Measurements from ENCODE around the gene KIF5B.

DNA sequence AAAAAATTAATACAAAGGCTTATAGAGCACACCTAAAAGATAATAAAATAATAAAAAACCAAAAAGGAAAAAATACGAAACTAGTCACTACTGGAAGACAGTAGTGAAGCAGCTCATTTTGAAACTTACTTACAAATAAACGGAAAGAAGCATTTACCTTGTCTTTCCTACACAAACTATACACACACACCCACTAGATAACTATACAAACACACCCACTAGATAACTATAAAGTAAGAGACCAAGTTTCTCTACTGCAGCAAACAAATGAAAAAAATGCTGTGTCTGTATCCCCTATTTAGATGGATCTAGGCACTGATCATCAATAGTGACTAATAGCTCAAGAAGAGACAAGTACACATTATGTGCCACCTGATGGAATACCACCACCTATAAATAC lies 49.2 kb downstream of the KIF5B start:
- TF ChIP-seq, protein P1, sequence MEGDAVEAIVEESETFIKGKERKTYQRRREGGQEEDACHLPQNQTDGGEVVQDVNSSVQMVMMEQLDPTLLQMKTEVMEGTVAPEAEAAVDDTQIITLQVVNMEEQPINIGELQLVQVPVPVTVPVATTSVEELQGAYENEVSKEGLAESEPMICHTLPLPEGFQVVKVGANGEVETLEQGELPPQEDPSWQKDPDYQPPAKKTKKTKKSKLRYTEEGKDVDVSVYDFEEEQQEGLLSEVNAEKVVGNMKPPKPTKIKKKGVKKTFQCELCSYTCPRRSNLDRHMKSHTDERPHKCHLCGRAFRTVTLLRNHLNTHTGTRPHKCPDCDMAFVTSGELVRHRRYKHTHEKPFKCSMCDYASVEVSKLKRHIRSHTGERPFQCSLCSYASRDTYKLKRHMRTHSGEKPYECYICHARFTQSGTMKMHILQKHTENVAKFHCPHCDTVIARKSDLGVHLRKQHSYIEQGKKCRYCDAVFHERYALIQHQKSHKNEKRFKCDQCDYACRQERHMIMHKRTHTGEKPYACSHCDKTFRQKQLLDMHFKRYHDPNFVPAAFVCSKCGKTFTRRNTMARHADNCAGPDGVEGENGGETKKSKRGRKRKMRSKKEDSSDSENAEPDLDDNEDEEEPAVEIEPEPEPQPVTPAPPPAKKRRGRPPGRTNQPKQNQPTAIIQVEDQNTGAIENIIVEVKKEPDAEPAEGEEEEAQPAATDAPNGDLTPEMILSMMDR (IDR thresholded peaks at IDR 0.05; ENCODE audit: low read depth, low read length) = no peak
- no peak for TF ChIP-seq POLR2A (IDR thresholded peaks at IDR 0.05; ENCODE audit: extremely low read depth, insufficient read length)
